GM21528 (cell line): ENCODE measurements around the gene SOX2.

ENCODE experiments used
- ATAC-seq: cut with Tn5 transposase; IDR thresholded peaks from one replicate; pipeline ENCODE4 v1.9.1; 2021; ENCODE audit warnings: mild to moderate bottlenecking, moderate library complexity; ENCODE audit not compliant: unreplicated experiment, low FRiP score

SOX2 gene

DNA sequence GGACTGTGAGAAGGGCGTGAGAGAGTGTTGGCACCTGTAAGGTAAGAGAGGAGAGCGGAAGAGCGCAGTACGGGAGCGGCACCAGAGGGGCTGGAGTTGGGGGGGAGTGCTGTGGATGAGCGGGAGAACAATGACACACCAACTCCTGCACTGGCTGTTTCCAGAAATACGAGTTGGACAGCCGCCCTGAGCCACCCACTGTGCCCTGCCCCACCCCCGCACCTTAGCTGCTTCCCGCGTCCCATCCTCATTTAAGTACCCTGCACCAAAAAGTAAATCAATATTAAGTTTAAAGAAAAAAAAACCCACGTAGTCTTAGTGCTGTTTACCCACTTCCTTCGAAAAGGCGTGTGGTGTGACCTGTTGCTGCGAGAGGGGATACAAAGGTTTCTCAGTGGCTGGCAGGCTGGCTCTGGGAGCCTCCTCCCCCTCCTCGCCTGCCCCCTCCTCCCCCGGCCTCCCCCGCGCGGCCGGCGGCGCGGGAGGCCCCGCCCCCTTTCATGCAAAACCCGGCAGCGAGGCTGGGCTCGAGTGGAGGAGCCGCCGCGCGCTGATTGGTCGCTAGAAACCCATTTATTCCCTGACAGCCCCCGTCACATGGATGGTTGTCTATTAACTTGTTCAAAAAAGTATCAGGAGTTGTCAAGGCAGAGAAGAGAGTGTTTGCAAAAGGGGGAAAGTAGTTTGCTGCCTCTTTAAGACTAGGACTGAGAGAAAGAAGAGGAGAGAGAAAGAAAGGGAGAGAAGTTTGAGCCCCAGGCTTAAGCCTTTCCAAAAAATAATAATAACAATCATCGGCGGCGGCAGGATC lies at the start of gene SOX2:
TSS of gene SOX2 (plus strand) at position 601 of the 811 bp plus-strand sequence. CDS start 436 bp downstream, outside the sequence.
- ATAC-seq: no peak

DNA sequence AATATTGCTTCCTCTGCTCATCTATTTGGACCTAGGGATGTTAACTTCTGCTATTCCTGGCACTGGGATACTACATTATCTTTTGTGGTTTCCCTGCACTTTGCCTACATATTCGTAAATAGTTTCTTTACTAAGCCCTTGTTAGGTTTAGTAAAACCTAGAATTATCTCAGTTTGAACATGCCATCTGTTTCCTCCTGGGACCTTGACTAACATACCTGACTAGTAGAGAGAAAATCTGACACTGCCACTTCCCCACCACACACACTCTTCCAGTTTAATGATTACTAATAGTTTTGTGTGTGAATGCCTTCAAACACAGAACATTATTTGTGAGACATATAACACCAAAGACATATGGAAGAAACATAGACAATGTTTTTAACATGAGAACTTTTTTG lies 28.2 kb upstream of the SOX2 start:
- ATAC-seq: no peak

DNA sequence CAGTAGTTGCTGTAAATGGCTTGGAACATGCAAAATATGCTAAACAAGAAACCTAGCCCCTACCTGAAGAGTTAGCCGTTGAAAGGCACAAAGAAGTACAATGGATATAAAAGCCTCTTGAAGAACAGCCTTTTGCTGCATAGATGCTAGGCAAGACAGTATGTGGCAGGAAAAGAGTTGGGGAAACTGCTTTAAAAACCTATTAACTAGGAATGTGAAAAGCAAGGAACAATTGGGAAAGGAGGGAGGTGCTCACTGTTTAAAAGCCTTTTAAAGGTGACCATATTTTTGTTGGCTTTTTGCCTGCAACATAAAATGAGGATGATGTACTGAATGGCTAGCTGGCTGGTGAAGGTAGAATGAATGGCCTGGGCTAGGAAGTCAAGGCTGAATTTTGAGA lies 24.5 kb upstream of the SOX2 start:
- ATAC-seq: no peak

DNA sequence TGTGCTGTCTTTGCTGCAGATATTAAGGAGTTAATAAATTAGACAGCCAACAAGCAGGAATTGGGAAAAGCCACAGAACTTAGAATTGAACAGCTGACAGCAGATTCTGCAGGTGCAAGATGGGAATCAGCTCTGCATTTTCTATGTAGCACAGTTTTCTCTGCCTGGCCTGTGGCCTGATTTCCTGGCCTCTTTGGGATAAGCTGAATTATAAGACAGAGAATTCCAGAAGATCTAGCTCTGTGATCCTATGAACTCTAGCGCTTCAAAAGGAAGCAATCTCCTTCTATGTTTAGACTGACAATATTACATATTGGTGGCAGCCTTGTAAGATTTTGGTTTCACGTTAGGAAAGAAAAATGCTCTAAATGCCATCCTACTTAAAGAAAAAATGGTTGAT lies 24.0 kb upstream of the SOX2 start:
- ATAC-seq: no peak

DNA sequence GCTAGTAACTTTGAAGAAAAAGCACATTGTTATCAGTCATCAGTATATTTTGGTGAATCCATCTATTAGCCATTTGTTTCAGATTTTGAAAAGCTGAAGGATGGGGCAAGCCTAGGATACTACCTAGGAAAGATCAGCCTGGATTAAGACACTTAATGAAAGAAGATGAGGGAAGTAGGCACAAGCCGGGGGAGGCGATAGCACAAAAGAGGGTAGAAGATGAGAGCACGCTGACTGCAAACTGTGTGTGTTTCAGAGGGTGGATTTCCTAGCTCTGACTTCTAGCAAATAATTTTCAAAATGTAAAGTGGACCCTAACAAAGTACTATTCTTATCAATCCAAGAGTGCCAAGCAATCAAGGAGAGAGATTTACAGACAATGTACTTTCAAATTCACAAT lies 22.2 kb upstream of the SOX2 start:
- ATAC-seq: no peak

DNA sequence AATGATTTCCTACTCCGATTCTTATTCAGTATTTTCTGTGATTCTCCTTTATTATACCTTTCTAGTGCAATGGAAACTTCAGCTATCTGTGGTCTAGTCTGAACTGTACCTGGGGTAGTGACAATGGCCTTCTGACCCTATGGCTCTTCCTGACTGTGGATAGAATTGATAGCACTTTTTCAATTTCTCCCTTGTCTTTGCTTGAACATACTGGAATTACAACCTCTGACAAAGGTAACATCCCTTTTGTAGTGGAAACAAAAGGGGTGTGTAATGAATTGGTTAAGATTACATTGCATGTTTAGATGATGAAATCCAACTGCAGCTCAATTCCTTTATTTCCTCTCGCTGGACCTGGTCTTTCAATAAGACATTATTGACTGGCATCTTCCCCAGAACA lies 21.0 kb upstream of the SOX2 start:
- ATAC-seq: no peak

DNA sequence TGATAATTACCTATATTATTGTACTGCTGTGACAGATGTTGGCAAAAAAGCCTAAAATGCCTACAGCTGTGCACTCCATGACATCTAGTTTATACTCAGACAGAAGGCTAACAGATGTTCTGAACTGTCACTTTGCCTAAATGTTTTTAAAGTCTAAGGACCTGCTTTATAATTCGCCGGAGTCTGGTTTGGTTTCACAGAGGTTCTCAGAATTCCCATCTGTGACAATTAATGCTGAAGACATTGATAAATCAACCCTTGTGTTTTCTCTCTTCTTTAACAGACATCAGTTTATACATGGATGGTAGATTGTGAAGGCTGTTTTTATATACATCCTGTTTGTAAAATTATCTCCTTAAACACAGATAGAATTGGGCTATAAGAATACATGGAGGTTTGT lies 19.8 kb upstream of the SOX2 start:
- ATAC-seq: no peak

DNA sequence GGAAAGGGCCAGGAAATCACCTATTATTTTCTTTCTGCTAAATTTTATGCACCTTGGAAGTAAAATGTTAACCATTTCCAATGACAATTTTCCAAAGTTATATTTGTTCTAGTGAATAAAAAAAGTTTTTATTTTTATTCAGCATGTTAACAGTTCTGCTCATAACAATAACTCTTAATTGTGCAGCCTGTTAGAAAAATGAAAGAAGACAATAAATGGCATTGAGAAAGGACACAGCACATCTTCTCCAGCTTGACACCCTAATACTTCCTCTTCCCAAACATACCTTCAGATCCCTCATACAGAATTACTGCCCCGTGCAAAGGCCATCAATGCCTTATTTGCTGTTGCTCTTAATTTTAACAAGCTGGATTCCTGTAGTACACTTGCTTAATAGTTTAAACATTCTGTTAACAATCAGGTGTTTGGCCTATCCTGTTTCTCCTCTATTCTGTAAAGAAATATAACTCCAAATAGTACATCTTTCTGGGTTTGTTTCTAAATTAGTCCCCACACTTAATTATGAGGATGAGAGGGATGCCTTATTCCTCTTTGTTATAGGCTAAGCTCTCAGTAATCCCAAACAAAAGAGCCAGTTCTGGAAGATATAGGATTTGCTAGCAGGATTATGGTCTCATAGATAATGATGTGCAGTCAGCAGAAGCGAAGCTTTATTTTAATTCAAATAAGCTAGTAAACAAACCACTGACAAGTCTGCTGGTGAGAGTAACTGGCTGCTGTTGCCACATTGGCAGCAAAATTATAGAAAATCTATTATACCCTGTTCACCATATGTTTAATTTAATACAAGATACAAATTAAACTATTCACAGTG lies 19.2 kb upstream of the SOX2 start:
- ATAC-seq: no peak

DNA sequence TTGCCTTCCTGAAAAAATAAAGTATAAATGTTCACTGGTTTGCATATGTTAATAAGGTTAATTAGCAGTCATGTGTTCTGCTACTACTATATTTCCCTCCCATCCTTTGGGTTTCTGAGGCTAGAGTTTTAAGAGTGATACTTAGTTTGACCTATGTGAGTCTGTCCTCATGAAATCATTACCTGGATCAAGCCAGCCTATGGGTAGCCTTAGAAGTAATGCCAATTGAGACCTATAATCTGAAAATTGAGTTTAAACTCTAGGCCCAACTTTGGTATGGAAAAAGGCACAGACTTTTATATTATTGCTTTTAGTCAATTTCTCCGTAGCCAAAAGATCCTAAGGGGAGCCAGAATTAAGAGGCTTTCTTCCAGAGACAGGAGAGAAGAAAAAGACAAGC lies 18.4 kb upstream of the SOX2 start:
- no peak for ATAC-seq

DNA sequence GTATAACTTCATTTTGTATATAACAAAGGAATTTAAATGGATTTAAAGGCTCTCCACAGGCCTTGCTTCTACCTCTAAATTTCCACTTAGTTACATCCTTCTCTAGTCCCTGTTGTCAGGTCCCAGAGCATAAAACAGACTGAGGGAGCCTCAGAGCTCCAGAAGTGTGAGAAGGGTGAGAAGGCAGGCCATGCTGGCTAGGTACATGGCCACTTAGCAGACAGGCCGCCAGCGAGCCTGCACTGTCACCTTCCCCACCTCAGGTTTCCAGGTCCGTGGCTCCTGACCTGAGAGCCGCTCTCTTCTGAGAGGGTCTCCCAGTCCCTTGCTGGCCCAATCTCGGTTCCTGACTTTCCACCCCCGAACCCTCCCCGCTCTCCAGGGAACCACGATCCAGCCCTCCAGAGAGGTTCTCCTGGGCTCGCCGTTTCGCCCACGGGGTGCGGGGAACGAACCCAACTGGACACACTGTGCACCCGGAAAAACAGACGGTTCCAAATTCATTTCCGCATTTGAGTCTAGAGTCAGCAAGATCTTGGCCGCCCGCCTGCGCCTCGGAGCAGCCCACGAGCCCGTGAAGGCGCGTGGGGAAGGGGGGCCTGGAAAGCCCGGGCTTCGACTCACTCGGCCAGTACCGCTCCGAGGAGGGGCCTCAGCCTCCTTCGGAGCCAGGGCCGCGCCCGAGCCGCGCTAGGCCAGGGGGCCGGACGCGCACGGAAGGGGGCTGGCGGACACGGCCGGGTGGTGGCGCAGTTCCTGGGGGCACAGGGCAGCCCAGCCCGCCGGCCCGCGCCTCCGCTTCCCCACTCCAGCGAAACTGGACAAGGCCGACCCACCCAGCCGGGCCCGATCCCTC lies 16.7 kb upstream of the SOX2 start:
- no peak for ATAC-seq

DNA sequence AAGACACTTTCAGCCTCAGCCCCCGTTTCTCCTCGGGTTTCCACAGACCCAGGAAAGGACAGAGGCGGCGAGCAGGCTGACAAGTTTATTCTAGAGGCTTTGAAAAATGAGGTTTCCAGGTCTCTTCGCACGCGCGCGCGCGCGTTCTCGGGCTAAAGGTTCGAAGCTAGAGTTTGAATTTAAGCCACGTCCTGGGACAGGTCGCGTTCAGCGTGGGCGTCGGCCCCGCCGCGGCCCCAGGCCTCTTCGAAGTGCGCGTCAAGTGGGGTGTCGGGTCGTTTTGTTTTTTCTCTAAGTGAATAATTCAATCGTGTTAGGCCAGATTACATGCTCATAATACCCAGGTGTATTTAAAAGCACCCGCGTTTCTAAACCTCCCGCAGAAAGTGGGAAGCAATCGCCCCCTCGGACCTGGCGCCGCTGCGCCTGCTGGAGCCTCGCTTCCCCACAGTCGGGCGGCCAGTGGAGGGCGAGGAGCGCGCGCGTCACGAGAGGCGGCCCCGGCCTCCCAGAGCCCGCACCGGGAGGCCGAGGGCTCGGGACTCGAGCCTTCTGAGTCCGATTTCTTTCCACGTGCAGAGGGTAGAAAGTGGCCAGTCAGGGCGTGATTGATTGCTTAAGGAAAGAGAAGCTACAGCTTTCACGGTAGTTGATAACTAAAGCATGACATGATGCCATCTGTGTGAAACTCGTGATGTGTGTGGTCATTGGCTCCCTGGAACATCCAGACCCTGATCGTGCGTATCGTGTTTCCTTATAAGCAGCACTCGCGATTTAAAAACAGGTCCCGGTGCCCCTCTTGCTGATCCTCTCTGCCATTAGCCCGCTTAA lies 15.8 kb upstream of the SOX2 start:
- ATAC-seq: no peak

DNA sequence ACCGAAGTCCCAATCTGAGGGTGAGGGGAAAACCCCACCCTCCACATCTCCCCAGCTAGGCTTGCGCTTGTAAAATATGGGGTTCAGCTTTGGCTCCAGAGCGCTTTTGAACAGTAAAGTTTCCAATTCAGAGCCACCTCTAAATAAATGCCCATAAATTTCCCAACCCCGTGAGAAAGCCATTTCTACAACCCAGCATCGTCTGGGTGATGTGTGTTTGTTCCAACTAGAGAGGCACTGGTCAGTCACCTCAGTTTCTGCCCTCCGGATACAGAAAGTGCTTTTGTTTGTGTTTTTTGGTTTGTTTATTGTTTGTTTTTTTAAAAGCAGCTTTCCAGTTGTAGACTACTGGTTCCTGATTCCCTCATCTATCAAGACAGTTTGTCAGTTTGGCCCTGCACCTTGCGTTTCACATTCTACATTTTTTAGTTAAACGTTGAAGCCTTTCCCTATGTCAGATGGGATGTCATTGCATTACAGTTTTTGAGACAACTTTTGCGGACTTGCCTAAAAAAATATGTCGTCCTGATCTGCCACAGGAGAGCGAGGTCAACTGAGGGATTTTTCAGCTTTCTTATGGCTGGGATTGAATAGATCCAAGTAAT lies 15.0 kb upstream of the SOX2 start:
- no peak for ATAC-seq

DNA sequence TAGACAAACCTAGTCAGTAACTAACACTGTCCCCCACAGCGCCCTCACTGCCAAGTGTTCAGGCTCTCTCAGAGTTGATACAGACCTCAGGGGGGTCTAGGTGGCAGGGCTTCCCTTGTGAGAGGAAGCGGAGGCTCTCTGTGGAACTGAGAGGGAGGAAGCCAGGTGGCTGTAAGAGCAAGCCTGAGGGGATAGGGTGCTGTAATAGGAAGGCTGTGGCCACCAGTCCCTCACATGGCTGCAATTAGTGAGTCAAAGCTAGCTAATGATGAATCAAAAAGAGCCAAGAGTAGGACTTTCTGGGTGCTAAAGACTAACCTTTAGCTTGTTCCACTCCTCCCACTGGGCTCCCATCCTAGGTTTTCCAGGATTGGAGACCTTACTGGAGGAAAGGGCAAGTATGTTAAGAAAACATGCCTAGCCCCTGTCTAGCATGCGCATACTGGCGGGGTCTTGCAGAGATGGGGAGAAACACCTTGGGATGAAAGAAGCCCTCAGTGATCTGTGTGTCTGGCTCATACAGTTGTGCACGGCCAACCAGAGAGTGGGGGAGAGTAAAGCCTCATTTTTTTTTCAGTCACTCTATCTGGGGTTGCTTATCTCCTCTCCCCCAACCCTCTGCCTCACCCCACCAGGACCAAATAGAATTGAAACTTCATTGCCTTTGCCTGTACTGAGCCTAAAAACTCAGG lies 13.3 kb upstream of the SOX2 start:
- no peak for ATAC-seq

DNA sequence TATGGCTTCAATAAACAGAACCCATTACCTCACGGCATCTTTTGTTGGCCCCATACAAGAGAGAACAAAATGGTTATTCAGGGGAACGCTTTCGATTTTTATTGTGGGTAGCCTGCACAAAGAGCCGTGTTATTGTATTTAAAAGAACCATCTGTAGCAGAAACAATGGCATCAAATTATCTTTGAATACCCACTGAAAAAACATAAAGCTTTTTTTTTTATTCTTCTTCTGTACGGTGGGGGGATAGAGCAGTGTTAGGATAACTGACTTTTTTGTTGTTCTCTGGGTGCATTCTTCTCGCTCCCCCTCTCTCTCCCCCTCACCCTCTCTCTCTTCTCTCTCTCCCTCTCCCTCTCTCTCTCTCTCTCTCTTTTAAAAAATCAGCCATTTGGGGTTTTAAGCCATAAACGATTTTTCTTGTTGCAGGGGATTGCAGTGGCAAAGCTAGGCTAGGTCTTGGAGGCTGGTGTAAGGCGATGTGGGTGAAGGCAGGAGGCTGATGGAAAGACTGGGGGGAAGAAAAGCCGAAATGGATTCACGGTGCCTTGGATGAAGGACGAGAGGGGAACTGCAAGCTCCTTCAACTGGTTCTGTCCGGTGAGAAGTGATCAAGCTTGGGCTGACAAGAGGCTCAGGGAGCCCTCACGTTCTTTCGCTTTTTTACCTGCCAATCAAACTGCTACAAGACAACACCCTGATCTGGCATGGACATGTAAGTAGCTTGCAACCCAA lies 12.4 kb upstream of the SOX2 start:
- no peak for ATAC-seq

DNA sequence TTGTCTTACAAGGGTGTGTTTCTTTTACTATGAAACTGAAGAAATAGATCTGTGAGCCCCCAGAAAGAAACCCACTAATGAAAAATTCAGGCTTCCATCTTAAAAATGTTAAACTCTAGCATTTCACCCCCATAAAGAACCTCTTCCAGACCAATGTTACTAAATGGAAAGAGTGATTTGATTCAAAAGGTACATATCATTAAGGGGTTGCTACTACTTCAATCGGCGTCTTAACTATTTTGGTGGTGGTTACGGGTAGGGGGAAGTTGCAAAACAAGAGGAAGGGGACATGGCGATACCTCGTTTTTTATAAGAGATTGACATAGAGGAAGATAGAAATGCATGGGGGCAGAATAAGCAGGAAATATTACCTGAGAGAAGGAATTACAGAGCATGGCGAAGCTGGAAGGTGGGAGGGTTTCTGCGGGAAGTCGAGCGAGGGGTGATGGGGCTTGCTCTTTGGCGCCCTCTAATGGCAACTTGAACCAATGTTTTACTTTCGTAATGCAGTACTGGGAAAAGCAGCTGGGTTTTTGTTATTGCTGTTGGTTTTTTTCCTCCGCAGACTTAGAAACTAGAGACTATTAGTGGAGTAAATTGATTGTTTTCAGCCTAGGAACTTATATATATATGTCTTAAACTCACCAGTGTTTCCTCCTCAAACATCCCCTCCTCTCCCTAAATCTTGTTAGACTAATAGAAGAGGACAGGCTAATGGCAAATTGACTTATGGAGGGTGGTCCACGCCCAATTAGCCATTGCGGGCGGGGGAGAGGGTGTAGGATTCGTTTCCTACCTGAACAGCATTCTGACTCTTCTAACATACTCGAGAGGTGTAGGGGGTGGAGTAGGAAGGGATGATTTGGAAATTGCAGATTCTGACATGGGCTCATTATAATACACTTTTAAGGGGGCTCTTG lies 11.3 kb upstream of the SOX2 start:
- ATAC-seq: peak; percentile 67

DNA sequence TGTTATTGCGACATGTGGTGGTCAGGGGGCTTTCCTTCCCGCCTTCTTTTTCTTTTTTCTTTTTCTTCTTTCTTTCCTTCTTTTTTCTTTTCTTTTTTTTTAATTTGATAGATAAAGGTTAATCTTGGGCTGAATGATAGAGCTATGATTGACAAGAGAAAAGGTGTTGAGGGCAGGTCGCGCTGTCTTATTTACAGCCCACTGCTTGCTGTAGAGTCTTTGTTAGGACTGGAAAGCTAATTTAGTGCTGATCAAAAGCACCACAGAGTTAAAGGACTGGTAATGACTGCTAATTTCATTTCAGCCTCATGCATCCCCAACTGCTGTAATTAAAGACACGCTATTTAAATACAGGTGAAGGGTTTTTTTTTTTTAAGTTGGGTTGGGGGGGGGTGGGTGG lies 10.6 kb upstream of the SOX2 start:
- ATAC-seq: no peak
